ENCODE measurements around the gene MTHFD1L.
"Not testable (repeated sequence)": the region's sequence is repeated elsewhere in the genome, so short reads cannot be mapped to it uniquely, and the experiment has no call there.

MTHFD1L gene

GRCh38 chr6:150865406-150866146 lies at the start of gene MTHFD1L:
MTHFD1L (plus strand) TSS chr6:150865702; CDS start chr6:150865823, 121 bp downstream.
- DNase-seq = peak; percentile 76

- DNase-seq = not testable (repeated sequence)
Measured at GRCh38 chr6:150816554-150816953, 48.9 kb upstream of the MTHFD1L start.

- no peak for DNase-seq
Measured at GRCh38 chr6:150822932-150823331, 42.6 kb upstream of the MTHFD1L start.

GRCh38 chr6:150826788-150827187 lies 38.7 kb upstream of the MTHFD1L start:
- no peak for DNase-seq

GRCh38 chr6:150828107-150828506 lies 37.4 kb upstream of the MTHFD1L start:
- not testable (repeated sequence) for DNase-seq

GRCh38 chr6:150830439-150831165 lies 34.9 kb upstream of the MTHFD1L start:
- DNase-seq = no peak

- no peak for DNase-seq
Measured at GRCh38 chr6:150831577-150831976, 33.9 kb upstream of the MTHFD1L start.

GRCh38 chr6:150835620-150836019 lies 29.9 kb upstream of the MTHFD1L start:
- DNase-seq = no peak

GRCh38 chr6:150840185-150840584 lies 25.3 kb upstream of the MTHFD1L start:
- no peak for DNase-seq

GRCh38 chr6:150841189-150841588 lies 24.3 kb upstream of the MTHFD1L start:
- DNase-seq = no peak

GRCh38 chr6:150841697-150842096 lies 23.8 kb upstream of the MTHFD1L start:
- DNase-seq = no peak

- DNase-seq = no peak
Measured at GRCh38 chr6:150844371-150844770, 21.1 kb upstream of the MTHFD1L start.

GRCh38 chr6:150846641-150847040 lies 18.9 kb upstream of the MTHFD1L start:
- DNase-seq = no peak

- DNase-seq = no peak
Measured at GRCh38 chr6:150848400-150848799, 17.1 kb upstream of the MTHFD1L start.

- not testable (repeated sequence) for DNase-seq
Measured at GRCh38 chr6:150854392-150854791, 11.1 kb upstream of the MTHFD1L start.

- not testable (repeated sequence) for DNase-seq
Measured at GRCh38 chr6:150855171-150855570, 10.3 kb upstream of the MTHFD1L start.

GRCh38 chr6:150857062-150857944 lies 8.2 kb upstream of the MTHFD1L start:
- DNase-seq = no peak

GRCh38 chr6:150857945-150858308 lies 7.6 kb upstream of the MTHFD1L start:
- no peak for DNase-seq

- not testable (repeated sequence) for DNase-seq
Measured at GRCh38 chr6:150861448-150862168, 3.9 kb upstream of the MTHFD1L start.

- no peak for DNase-seq
Measured at GRCh38 chr6:150863213-150863928, 2.1 kb upstream of the MTHFD1L start.

GRCh38 chr6:150865043-150865405 lies 478 bp upstream of the MTHFD1L start:
- no peak for DNase-seq
